Suprapubic skin (tissue), 4 donors: Measurements from ENCODE around the gene EXD3. TPM values are rescaled to one million over a fixed set of nuclear protein-coding genes. Genes with fewer than 3 reads are reported as not detected.
A peak's percentile ranks its signal among the peaks of the same experiment; 100 is the strongest.

ENCODE experiments used
- DNase-seq, 2 donors: peaks; one replicate each; pipeline ENCODE4 v3.0.0-alpha.2; 2019; ENCODE audit warnings: low spot score in 2 of 2
- H3K27ac ChIP-seq: fragments of 200-600 bp; sonication (generic); one replicate; pipeline ENCODE4 v1.5.1; 2019
- H3K27me3 ChIP-seq: fragments of 200-600 bp; sonication (generic); one replicate; pipeline ENCODE4 v1.5.1; 2019
- H3K36me3 ChIP-seq: fragments of 200-600 bp; sonication (generic); one replicate; pipeline ENCODE4 v1.5.1; 2019
- H3K4me1 ChIP-seq: fragments of 200-600 bp; sonication (generic); one replicate; pipeline ENCODE4 v1.5.1; 2019
- H3K4me3 ChIP-seq: fragments of 200-600 bp; sonication (generic); one replicate; pipeline ENCODE4 v1.5.1; 2019; ENCODE audit warnings: mild to moderate bottlenecking
- H3K9me3 ChIP-seq: fragments of 200-600 bp; sonication (generic); one replicate; pipeline ENCODE4 v1.5.1; 2019
- EP300 ChIP-seq: sonication (generic); formaldehyde crosslinking; IDR thresholded peaks from one replicate; pipeline ENCODE4 v1.6.1; 2017; ENCODE audit warnings: antibody characterized with exemption
- POLR2A ChIP-seq, 2 donors: fragments of 450-650 bp; IDR thresholded peaks; one replicate each; pipeline ENCODE4 v1.6.1; 2017; ENCODE audit warnings: antibody characterized with exemption in 2 of 2, mild to moderate bottlenecking in 2 of 2, moderate library complexity in 2 of 2
- POLR2AphosphoS5 ChIP-seq, 3 donors: sonication (generic); formaldehyde crosslinking; IDR thresholded peaks; one replicate each; pipeline ENCODE4 v1.6.1; 2017; ENCODE audit warnings: antibody characterized with exemption in 3 of 3
- WGBS: methylation state at CpG from one replicate; pipeline ENCODE4 v1.1.5; 2018; 5-methylcytosine and 5-hydroxymethylcytosine counted together
- total RNA-seq, 4 donors: library from RNA; depleted of rRNA; stranded (reverse); fragments of >200 nt; gene quantifications; one replicate each; pipeline ENCODE4 v1.1.0, GENCODE V29; 2016
- TF ChIP-seq, protein P1 (sequence below), 2 donors: fragments of 200-600 bp in 1 of 2; fragments of 450-650 bp in 1 of 2; sonication (generic) in 1 of 2; IDR thresholded peaks; one replicate each; pipeline ENCODE4 v1.5.1; 2016 to 2019; ENCODE audit warnings: antibody characterized with exemption in 2 of 2, mild to moderate bottlenecking in 1 of 2, moderate library complexity in 1 of 2

Gene EXD3
- total RNA-seq, 4 donors from 2014 or later = 7.3 to 54.0 (median 16.4) TPM

DNA sequence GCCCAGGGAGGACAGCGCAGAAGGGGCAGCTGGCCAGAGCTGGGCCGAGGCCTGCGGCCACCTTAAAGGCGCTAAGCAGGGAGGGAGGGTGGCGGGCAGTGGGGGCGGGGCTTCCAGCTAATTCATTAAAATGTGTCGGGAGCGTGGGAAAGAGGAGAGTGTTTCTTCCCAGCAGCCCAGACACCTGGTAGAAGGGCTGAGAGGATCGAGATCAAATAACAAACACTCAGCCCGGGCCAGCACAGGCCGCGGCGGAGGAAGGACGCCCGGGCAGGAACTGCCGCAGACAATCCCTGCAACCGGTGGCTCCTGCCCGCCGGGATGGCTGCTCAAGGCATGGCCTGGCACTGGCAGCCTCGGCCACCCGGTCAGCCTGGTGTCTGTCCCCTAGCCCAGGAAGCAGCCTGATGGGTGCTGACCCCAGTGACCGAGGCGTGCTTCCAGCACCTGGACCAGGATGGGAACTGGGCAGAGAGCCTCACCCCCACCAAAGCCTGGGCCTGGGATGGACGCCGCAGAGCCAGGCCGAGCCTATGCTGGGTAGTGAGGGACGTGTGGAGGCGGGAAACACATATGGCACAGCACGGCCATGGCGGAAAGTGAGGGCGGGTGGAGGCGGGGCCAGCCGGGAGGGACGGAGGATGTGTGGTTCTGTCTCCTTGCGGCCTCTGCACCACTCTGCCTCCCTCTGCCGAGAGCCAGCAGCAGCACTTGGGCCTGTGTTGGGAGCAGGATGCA lies 117.7 kb downstream of the EXD3 start:
- peak overlapping the region; percentile 30 for H3K4me3 ChIP-seq
- 14% methylated on average over 22 of the region's 36 CpGs for WGBS
- DNase-seq = peak; percentile 77 to 85
- H3K27me3 ChIP-seq = peaks cover 15% of the 10 kb centered on the region
- peak overlapping the region; percentile 86 for H3K27ac ChIP-seq
- H3K4me1 ChIP-seq = peaks cover 79% of the 10 kb centered on the region
- no peaks in the 10 kb centered on the region for H3K9me3 ChIP-seq
- TF ChIP-seq, protein P1, sequence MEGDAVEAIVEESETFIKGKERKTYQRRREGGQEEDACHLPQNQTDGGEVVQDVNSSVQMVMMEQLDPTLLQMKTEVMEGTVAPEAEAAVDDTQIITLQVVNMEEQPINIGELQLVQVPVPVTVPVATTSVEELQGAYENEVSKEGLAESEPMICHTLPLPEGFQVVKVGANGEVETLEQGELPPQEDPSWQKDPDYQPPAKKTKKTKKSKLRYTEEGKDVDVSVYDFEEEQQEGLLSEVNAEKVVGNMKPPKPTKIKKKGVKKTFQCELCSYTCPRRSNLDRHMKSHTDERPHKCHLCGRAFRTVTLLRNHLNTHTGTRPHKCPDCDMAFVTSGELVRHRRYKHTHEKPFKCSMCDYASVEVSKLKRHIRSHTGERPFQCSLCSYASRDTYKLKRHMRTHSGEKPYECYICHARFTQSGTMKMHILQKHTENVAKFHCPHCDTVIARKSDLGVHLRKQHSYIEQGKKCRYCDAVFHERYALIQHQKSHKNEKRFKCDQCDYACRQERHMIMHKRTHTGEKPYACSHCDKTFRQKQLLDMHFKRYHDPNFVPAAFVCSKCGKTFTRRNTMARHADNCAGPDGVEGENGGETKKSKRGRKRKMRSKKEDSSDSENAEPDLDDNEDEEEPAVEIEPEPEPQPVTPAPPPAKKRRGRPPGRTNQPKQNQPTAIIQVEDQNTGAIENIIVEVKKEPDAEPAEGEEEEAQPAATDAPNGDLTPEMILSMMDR (IDR thresholded peaks at IDR 0.05) = peak in 1 of 2 donors; percentile 6
- no peak for TF ChIP-seq POLR2A (IDR thresholded peaks at IDR 0.05)
- no peaks in the 10 kb centered on the region for H3K36me3 ChIP-seq

DNA sequence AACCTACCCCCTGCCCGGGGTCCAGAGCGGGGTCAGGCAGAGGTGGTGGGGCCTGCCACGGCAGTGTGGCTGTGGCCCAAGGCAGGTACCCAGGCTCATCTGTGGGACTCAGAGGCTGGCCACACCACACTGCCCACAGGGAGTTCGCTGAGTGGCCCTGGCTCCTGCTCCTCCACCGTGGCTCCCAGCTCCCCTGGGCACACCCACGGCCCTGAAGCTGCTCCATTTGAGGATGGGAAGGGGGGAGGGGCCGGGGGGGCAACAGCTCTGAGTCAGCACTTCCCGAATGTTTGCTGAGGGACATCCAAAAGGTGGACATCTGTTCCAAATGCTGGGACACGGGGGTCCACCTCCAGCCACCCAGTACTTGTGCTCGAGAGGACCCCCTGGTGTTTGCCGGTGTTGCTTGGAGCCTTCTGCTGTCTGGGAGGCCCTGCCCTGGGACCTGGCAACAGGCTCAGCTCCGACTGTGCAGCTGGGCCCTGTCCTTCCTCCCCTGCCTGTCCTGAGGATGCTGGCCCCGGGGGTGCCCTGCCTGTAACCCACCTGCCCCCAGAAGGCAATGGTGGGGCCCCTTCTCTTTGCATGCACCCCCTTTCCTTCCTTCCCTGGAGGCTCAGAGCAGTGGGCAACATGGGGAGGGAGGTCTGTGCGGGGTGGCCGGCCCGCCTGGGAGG lies 118.4 kb downstream of the EXD3 start:
- Histone ChIP-seq H3K4me3 (peak overlapping the region; percentile 30), H3K27me3 (peaks cover 22% of the 10 kb centered on the region), H3K36me3 (no peaks in the 10 kb centered on the region), H3K27ac (peak overlapping the region; percentile 86), H3K4me1 (peaks cover 78% of the 10 kb centered on the region), H3K9me3 (no peaks in the 10 kb centered on the region)
- TF ChIP-seq EP300 = no peak
- TF ChIP-seq, protein P1 (IDR thresholded peaks at IDR 0.05) = no peak
- TF ChIP-seq POLR2A (IDR thresholded peaks at IDR 0.05) = no peak
- peak in 1 of 2 donors; percentile 70 for DNase-seq
- WGBS = 60% methylated on average over 1 of the region's 16 CpGs

DNA sequence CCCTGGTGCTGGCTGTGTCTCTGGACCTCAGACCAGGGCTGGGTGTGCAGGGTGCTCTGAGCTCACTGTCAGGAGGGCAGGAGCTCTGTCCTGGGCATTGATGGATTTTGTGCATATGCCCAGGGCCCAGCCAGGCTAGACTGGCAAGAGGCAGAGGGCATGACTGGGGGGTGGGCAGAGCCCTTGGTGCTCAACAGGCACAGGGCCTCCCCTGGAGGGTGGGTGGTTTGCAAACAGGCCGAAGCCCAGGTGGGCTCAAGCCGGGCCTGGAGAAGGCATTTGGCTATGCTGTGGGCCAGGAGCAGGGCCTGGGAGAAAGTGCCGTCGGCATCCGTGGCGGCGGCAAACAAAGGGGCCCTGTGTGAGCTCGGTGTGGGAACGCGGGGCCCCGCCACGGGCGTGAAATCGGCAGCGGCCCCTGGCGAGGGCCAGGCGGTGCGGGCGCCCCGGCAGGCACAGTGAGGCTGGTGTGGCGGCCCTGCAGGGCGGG lies 119.0 kb downstream of the EXD3 start:
- H3K36me3 ChIP-seq = no peaks in the 10 kb centered on the region
- peak overlapping the region; percentile 86 for H3K27ac ChIP-seq
- H3K27me3 ChIP-seq = peaks cover 27% of the 10 kb centered on the region
- H3K4me1 ChIP-seq = peaks cover 83% of the 10 kb centered on the region
- 67% methylated on average over 21 of the region's 22 CpGs for WGBS
- H3K4me3 ChIP-seq = peak overlapping the region; percentile 62
- peak in 1 of 2 donors; percentile 67 for DNase-seq
- no peaks in the 10 kb centered on the region for H3K9me3 ChIP-seq
- TF ChIP-seq POLR2A (IDR thresholded peaks at IDR 0.05) = no peak
- no peak for TF ChIP-seq POLR2AphosphoS5 (IDR thresholded peaks at IDR 0.05)
- no peak for TF ChIP-seq EP300

DNA sequence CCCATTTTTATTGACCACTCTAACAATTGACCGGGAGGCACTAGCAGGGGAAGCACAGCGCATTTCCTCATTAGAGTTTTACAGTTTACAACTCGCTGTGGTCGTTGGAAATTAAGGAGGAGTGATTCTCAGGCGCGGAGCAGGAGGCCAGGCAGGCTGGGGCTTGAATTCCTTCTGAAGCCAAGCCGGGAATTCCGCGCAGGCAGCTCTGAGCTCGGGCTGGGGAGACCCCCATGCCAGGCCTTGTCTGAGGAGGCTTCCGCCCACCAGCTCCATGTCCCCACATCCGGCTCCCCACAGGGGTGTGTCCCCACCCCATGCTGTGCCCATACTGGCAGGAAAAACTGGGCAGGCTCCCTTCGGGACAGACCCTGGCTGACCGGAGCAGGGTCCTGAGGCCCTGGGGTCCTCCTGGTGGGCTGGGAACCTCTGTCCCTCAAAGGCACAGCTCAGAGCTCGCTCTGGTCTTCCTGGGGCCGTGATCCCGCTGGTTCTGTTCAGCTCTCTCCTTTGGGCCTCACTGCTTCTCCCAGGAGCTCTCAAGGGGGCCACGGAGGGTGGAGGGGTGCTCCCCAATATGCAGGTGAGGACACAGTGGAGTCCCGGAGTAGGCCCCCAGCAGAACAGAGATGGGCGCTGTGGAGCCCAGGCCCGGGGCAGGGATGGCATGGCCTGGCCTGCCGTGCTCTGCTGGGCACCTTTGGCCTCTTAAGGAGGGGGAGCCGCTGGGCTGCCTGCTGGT lies 119.6 kb downstream of the EXD3 start:
- Histone ChIP-seq H3K27ac (peak overlapping the region; percentile 86), H3K9me3 (no peaks in the 10 kb centered on the region), H3K4me3 (peak overlapping the region; percentile 62), H3K36me3 (no peaks in the 10 kb centered on the region), H3K27me3 (peaks cover 34% of the 10 kb centered on the region), H3K4me1 (peaks cover 87% of the 10 kb centered on the region)
- DNase-seq = peak in 1 of 2 donors; percentile 75
- WGBS = 48% methylated on average over 19 of the region's 23 CpGs
- no peak for TF ChIP-seq EP300
- TF ChIP-seq, protein P1 (IDR thresholded peaks at IDR 0.05) = no peak
- TF ChIP-seq POLR2A (IDR thresholded peaks at IDR 0.05) = no peak
- no peak for TF ChIP-seq POLR2AphosphoS5 (IDR thresholded peaks at IDR 0.05)

DNA sequence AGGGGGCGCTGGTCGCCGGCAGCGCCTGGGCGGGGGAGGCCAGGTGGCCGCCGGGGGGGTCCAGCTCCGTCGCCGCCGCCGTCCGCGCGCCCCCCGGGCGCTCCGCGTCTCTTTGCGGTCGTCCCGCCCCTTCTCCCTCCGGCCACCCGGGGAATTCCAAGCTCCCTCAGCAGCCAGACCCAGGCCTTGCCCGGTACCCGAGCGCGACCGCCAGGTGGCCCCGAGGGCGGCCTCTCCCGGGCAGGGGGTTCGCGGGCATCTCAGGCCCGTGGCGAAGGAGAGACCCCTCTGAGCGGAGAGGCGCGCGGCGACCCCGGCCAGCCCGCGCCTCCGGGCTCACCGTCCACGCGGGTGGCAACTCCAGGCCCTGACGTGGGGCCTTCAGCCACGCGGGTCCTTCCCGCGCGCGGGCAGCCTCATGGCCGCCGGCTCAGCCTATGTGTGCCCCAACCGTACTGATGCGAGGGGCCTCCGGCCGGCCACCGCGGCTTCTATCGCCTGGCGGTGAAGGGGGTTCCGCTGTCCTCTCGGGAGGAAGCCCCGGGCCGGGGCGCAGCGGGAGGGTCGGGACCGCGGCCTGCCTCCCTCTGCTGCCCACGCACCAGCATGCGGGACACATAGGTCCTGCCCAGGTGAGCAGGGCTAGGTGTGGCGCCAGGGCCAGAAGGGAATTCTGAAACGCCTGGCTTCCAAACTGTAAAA lies 120.4 kb downstream of the EXD3 start:
- Histone ChIP-seq H3K27ac (peak overlapping the region; percentile 86), H3K4me3 (peak overlapping the region; percentile 62), H3K4me1 (peaks cover 85% of the 10 kb centered on the region), H3K27me3 (peaks cover 36% of the 10 kb centered on the region), H3K9me3 (no peaks in the 10 kb centered on the region), H3K36me3 (no peaks in the 10 kb centered on the region)
- DNase-seq = peak in 1 of 2 donors; percentile 79
- no peak for TF ChIP-seq POLR2A (IDR thresholded peaks at IDR 0.05)
- no peak for TF ChIP-seq POLR2AphosphoS5 (IDR thresholded peaks at IDR 0.05)
- TF ChIP-seq, protein P1 (IDR thresholded peaks at IDR 0.05) = peak in 1 of 2 donors; percentile 49
- WGBS = 0% methylated on average over 12 of the region's 78 CpGs
